ENCODE results near the gene ZNF415. TPM values are rescaled to one million over a fixed set of nuclear protein-coding genes. Genes with fewer than 3 reads are reported as not detected.

Gene ZNF415
- total and polyA plus RNA-seq, 2 donors = 13.3 to 21.9 TPM

DNA sequence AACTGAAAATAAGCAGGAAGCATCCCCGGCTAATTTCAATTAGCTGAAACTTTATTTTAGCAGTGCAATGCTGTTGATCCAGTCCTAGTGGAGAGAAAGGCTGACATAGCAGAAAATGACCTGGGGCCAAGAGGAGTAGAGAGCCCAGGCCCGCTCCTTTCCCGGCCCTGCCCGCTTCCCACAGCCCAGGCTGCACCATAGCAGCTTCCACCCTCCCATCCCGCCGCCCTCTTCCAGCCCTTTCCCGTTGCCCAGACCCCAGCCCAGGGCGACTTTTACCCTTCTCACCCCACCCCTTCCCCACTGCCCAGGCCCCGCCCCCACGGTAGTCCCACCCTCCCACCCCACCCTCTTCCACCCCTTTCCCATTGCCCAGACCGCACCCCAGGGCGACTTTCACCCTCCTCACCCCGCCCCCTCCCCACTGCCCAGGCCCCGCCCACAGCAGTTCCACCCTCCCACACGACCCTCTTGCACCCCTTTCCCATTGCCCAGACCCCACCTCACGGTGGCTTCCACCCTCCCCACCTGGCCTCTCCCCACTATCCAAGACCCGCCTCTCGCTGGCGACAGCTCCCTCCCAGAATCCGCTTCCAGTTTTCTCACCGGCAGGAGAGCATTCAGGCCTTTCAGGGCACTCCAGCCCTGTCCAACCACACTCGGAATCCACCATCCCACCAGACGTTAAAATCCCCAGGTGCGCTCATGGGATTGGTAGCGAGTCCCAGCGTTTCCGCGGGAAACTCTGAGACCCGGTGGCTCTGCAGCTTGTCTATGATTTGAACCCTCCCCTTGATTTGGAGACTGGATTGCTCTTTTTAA lies 37.7 kb downstream of the ZNF415 start:
- no peaks in the 10 kb centered on the region for H3K4me1 ChIP-seq (ENCODE audit: insufficient read depth)
- WGBS = 64% methylated on average over 29 of the region's 29 CpGs
- peaks cover 8% of the 10 kb centered on the region for H3K36me3 ChIP-seq (ENCODE audit: insufficient read depth)
- H3K27ac ChIP-seq (ENCODE audit: low read depth) = no peak overlapping the region
- no peak for DNase-seq (ENCODE audit: extremely low spot score)
- no peak overlapping the region for H3K4me3 ChIP-seq (ENCODE audit: low read depth, low read length)

DNA sequence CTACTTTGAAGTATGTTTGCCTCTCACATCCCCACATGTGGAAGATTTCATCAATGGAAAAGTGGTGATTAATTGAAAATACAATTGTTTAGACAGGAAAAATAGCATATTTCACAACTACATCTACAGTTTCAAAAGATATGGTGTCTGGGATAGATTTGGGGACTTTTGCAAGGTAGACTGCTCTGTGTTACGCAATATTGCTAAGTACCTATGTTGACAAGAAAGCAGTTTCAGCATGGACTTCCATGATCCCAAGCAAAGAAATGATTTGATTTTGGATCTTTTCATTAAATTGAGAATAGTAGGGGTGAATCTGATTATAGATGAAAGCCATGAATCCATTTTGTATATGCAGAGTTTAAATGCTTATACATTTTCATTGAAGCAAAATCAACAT lies 40.0 kb downstream of the ZNF415 start:
- Histone ChIP-seq H3K27ac (ENCODE audit: low read depth) (no peak overlapping the region), H3K4me1 (ENCODE audit: insufficient read depth) (no peaks in the 10 kb centered on the region), H3K36me3 (ENCODE audit: insufficient read depth) (peaks cover 8% of the 10 kb centered on the region), H3K4me3 (ENCODE audit: low read depth, low read length) (no peak overlapping the region)
- 56% methylated on average over 1 of the region's 1 CpG for WGBS
- DNase-seq (ENCODE audit: extremely low spot score) = no peak

DNA sequence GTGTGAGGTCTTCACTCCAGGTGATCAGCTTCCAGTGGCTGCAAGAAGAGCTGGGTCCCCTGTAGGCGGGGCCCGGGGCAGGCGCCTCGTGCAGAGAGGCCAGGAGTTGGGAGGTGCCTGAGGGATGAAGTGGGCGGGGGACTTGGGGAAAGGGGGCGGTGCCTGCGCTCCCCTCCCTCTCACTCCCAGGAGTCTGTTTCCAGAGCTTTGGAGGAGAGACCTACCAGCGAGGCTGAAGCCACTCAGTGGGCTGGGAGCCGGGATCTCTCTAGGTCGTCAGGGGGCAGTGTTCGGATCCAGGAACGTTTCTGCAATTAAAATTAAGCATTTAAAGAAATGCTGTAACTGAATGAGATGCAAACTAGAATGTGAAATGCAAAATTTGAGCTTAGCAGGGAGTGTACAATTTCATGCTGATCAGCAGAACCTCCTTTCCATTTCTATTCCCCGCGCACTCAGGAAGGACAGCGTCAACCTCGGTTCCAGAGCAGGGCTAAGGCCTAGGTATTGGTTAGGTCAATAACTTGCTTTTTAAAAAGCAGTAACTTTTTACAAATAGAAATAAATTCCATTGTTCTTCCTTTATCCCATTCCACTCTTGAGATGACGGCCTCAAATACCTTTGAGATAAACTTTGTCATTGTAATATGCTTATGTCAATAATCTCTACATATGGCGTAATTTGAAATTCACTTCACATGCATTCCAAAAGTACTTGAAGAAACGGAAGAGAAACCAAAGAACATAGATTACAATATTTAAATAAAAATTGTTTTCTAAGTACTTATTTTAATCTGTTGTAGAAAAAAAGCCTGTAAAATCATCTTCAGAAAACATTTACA lies 41.1 kb downstream of the ZNF415 start:
- no peak overlapping the region for H3K27ac ChIP-seq (ENCODE audit: low read depth)
- H3K36me3 ChIP-seq (ENCODE audit: insufficient read depth) = peaks cover 8% of the 10 kb centered on the region
- no peak overlapping the region for H3K4me3 ChIP-seq (ENCODE audit: low read depth, low read length)
- no peaks in the 10 kb centered on the region for H3K4me1 ChIP-seq (ENCODE audit: insufficient read depth)
- DNase-seq (ENCODE audit: extremely low spot score) = no peak
- WGBS = 84% methylated on average over 19 of the region's 19 CpGs

DNA sequence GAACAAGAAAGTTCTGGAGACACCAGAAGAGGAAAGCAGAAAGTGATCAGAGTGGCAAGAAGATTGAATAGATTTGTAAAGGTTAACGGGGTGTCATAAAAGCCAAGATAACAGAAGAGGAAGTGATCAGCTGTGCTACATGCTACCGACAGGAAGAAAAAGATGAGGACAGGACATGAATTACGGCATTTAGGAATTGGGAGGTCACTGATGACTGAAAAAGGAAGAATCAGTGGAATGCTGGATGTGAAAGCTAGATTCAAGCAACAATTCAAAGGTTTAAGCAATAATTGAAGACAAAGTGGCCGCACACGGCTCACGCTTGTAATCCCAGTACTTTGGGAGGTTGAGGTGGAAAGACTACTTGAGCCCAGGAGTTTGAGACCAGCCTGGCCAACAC lies 44.6 kb downstream of the ZNF415 start:
- H3K4me1 ChIP-seq (ENCODE audit: insufficient read depth) = no peaks in the 10 kb centered on the region
- no peak for DNase-seq (ENCODE audit: extremely low spot score)
- 82% methylated on average over 6 of the region's 6 CpGs for WGBS
- H3K4me3 ChIP-seq (ENCODE audit: low read depth, low read length) = no peak overlapping the region
- H3K36me3 ChIP-seq (ENCODE audit: insufficient read depth) = peaks cover 10% of the 10 kb centered on the region
- H3K27ac ChIP-seq (ENCODE audit: low read depth) = no peak overlapping the region

- Histone ChIP-seq H3K4me3 (ENCODE audit: low read depth, low read length) (no peak overlapping the region), H3K4me1 (ENCODE audit: insufficient read depth) (no peaks in the 10 kb centered on the region), H3K36me3 (ENCODE audit: insufficient read depth) (peaks cover 10% of the 10 kb centered on the region), H3K27ac (ENCODE audit: low read depth) (no peak overlapping the region)
- no peak for DNase-seq (ENCODE audit: extremely low spot score)
- 55% methylated on average over 5 of the region's 5 CpGs for WGBS
Measured at GRCh38 chr19:53086949-53087348, 45.8 kb downstream of the ZNF415 start.

DNA sequence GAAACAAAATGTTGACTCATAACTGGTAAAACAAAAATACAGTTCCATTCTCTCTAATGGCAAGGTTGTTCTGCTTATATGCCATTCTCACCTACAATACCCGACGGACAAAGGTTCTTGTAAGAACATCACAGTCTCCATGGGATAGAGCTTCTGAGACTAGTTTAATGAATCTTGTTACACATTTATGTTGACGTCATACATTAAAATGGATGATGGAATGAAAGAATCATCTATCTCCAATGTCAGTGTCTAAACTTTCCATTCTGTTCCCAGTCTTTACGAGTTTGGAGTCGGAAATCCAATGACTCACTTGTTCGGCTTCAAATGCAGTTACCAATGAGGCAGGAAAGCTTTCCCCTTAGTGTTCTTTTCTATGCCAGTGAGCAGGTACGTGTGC lies 47.2 kb downstream of the ZNF415 start:
- Histone ChIP-seq H3K27ac (ENCODE audit: low read depth) (no peak overlapping the region), H3K4me1 (ENCODE audit: insufficient read depth) (no peaks in the 10 kb centered on the region), H3K36me3 (ENCODE audit: insufficient read depth) (peaks cover 3% of the 10 kb centered on the region), H3K4me3 (ENCODE audit: low read depth, low read length) (no peak overlapping the region)
- no peak for DNase-seq (ENCODE audit: extremely low spot score)
- 94% methylated on average over 7 of the region's 7 CpGs for WGBS

DNA sequence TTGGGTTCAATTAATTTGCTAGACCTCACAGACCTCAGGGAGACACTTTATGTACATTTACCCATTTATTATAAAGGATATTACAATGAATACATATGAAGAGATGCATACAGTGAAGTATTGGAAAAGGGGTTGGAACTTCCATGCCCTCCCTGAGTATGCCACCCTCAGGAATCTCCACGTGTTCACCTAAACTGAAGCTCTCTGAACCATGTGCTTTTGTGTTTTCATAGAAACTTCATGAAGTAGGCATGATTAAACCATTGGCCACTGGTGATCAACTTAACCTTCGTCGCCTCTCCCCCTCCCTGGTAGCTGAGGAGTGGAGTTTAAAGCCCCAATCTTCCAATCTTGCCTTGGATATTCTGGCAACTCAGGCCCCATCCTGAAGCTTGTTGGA lies 49.8 kb downstream of the ZNF415 start:
- 97% methylated on average over 3 of the region's 3 CpGs for WGBS

GRCh38 chr19:53079313-53079924 lies 53.3 kb downstream of the ZNF415 start:
- Histone ChIP-seq H3K36me3 (ENCODE audit: insufficient read depth) (peaks cover 3% of the 10 kb centered on the region), H3K4me1 (ENCODE audit: insufficient read depth) (no peaks in the 10 kb centered on the region), H3K4me3 (ENCODE audit: low read depth, low read length) (no peak overlapping the region), H3K27ac (ENCODE audit: low read depth) (no peak overlapping the region)
- DNase-seq (ENCODE audit: extremely low spot score) = no peak
- 73% methylated on average over 8 of the region's 8 CpGs for WGBS

More for the DNA sequence above, 49.8 kb downstream of the ZNF415 start:
- no peak overlapping the region for H3K4me3 ChIP-seq (ENCODE audit: low read depth, low read length)
- H3K27ac ChIP-seq (ENCODE audit: low read depth) = no peak overlapping the region
- H3K36me3 ChIP-seq (ENCODE audit: insufficient read depth) = peaks cover 2% of the 10 kb centered on the region
- no peak for DNase-seq (ENCODE audit: extremely low spot score)
- no peaks in the 10 kb centered on the region for H3K4me1 ChIP-seq (ENCODE audit: insufficient read depth)

DNA sequence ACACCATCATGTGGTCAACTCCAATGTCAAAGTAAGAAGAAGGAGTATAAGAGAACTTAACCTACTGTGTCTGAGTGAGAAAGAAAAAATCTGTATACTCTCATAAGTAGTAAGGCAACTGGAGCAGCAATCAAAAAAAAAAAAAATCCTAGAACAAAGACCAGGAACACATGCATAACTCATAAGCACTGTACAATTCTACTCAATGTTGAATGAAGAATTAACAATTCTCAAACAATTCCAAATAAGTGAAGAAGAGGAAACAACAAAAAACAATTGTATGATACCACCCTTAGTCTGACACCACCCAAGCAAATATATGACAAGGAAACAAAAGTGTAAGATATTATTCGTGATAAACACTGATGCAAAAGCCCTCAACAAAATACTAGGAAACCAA lies 54.0 kb downstream of the ZNF415 start:
- 77% methylated on average over 1 of the region's 1 CpG for WGBS
- DNase-seq (ENCODE audit: extremely low spot score) = no peak
- H3K27ac ChIP-seq (ENCODE audit: low read depth) = no peak overlapping the region
- peaks cover 1% of the 10 kb centered on the region for H3K36me3 ChIP-seq (ENCODE audit: insufficient read depth)
- no peak overlapping the region for H3K4me3 ChIP-seq (ENCODE audit: low read depth, low read length)
- no peaks in the 10 kb centered on the region for H3K4me1 ChIP-seq (ENCODE audit: insufficient read depth)

GRCh38 chr19:53076984-53077383 lies 55.7 kb downstream of the ZNF415 start:
- Histone ChIP-seq H3K27ac (ENCODE audit: low read depth) (no peak overlapping the region), H3K36me3 (ENCODE audit: insufficient read depth) (peaks cover 5% of the 10 kb centered on the region), H3K4me3 (ENCODE audit: low read depth, low read length) (no peak overlapping the region), H3K4me1 (ENCODE audit: insufficient read depth) (no peaks in the 10 kb centered on the region)
- no peak for DNase-seq (ENCODE audit: extremely low spot score)
- WGBS = 24% methylated on average over 10 of the region's 10 CpGs

DNA sequence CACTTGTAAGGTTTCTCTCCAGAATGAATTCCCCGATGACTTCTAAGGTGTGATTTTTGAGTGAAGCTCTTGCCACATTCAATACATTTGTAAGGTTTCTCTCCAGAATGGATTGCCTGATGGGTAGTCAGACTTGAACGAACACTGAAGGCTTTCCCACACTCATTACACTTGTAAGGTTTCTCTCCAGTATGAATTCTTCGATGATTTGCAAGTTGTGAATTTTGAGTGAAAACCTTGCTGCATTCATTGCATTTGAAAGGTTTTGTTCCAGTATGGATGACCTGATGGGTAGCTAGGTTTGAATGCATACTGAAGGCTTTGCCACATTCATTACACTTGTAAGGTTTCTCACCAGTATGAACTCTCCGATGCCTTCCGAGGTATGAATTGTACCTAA lies 63.9 kb downstream of the ZNF415 start:
- Histone ChIP-seq H3K27ac (ENCODE audit: low read depth) (no peak overlapping the region), H3K36me3 (ENCODE audit: insufficient read depth) (peaks cover 24% of the 10 kb centered on the region), H3K4me1 (ENCODE audit: insufficient read depth) (no peaks in the 10 kb centered on the region), H3K4me3 (ENCODE audit: low read depth, low read length) (no peak overlapping the region)
- WGBS = 98% methylated on average over 5 of the region's 5 CpGs
- no peak for DNase-seq (ENCODE audit: extremely low spot score)

- 97% methylated on average over 4 of the region's 4 CpGs for WGBS
- Histone ChIP-seq H3K36me3 (ENCODE audit: insufficient read depth) (peaks cover 23% of the 10 kb centered on the region), H3K4me3 (ENCODE audit: low read depth, low read length) (no peak overlapping the region), H3K27ac (ENCODE audit: low read depth) (no peak overlapping the region), H3K4me1 (ENCODE audit: insufficient read depth) (no peaks in the 10 kb centered on the region)
- DNase-seq (ENCODE audit: extremely low spot score) = no peak
Measured at GRCh38 chr19:53068199-53068598, 64.5 kb downstream of the ZNF415 start.

DNA sequence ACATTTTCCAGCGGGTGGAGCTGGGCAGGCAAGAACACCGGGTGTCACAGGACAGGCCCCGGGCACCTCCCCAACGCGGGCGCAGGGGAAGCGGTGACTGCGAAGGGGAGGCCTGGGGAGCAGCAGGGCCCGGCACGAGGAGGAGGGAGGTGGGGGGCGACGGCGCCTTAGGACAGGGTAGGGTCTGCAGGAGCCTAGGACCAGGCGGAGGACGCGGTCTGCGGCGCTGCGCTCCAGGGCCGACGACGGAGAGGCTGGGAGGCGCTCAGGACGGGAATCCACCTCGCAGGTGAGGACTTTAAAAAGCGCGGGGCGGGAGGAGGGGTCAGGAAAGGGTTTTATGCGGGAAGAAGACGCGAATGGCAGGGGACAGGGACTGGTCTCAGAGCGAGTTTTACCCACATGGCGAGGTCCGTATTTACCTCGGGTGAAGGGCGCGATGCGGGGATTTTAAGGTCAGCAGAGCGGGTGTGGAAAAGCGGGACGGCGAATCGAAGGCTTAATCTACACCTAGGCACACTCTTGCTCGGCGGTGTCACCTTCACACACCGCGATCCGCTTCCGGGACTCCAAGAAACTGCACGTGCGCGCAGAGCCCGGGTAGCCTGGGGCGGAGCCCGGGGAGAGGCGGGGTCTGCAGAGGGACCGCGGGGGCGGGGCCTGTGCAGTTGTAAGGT lies 74.7 kb downstream of the ZNF415 start:
- no peak for DNase-seq (ENCODE audit: extremely low spot score)
- Histone ChIP-seq H3K36me3 (ENCODE audit: insufficient read depth) (no peaks in the 10 kb centered on the region), H3K4me1 (ENCODE audit: insufficient read depth) (no peaks in the 10 kb centered on the region), H3K27ac (ENCODE audit: low read depth) (no peak overlapping the region), H3K4me3 (ENCODE audit: low read depth, low read length) (no peak overlapping the region)
- 1% methylated on average over 59 of the region's 59 CpGs for WGBS
